HG02943 (cell line): ENCODE measurements around the gene SLC6A8.
"Not testable (repeated sequence)": the region's sequence is repeated elsewhere in the genome, so short reads cannot be mapped to it uniquely, and the experiment has no call there.

Experiments used
- ATAC-seq: cut with Tn5 transposase; IDR thresholded peaks from one replicate; pipeline ENCODE4 v1.9.1; 2021; ENCODE audit warnings: mild to moderate bottlenecking, low read depth, moderate library complexity; ENCODE audit not compliant: unreplicated experiment

The SLC6A8 gene

DNA sequence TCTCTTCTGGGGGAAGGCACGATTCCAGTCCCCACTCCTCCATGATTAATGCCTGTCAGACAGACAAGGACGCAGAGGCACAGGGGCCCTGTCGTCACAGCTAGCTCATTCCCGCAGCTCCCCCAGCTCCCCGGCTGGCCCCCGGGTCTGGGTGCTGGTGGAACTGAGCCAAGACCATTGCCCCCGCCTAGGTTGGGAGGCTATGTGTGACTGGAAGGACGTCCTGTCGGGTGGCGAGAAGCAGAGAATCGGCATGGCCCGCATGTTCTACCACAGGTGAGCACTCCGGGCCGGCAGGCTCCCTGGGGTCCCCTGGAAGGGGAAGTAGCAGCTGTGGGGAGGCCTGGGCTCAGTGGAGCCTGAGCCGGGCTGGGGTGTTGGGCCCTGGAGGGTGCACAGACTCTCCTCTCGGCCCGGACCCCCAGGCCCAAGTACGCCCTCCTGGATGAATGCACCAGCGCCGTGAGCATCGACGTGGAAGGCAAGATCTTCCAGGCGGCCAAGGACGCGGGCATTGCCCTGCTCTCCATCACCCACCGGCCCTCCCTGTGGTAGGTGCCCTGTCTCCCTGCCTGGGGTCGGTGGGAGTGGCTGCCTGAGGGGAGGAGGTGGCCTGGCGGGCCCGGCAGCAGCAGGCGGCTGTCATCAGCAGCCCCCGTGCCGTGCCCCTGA is 55.2 kb downstream of the SLC6A8 start:
- ATAC-seq: not testable (repeated sequence)

DNA sequence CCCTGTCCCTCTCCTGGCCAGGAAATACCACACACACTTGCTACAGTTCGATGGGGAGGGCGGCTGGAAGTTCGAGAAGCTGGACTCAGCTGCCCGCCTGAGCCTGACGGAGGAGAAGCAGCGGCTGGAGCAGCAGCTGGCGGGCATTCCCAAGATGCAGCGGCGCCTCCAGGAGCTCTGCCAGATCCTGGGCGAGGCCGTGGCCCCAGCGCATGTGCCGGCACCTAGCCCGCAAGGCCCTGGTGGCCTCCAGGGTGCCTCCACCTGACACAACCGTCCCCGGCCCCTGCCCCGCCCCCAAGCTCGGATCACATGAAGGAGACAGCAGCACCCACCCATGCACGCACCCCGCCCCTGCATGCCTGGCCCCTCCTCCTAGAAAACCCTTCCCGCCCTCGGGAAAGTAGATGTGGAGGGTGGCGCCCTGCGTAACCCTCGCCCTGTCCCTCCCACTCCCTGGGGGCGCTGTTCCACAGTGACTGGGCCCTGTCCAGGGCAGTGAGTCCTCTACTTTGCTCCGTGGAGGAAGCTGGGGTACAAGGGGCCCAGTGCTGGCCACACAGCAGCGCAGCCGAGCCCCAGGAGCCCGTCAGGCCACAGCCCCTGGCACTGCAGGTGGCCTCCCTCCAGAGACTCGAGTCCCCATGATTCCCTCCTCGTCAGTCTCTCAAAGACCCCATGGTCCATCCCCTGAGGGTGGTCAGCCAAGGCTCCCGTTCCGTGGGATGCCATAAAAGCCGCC is 55.9 kb downstream of the SLC6A8 start:
- ATAC-seq: not testable (repeated sequence)

GRCh38 chrX:153744210-153745066 is 56.7 kb downstream of the SLC6A8 start:
- ATAC-seq: no peak

DNA sequence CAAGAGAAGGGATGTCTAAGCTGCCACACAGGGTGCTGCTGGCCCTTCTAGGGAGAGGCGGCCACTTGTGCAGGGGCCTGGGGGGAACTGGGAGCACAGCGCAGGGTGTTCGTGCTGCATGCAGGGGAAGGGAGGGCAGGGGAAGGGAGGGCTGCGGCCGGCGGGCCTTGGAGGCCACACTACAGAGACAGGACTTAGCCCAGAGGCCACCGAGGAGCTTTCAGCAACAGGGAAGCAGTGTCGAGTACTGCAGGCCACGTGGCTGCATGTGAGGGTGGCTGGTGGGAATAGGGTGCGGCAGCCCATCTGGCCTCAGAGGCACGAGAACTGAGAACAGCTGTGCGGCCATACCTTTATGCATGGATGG is 57.3 kb downstream of the SLC6A8 start:
- not testable (repeated sequence) for ATAC-seq
